ENCODE data around the gene USP43.
"Not testable (repeated sequence)": the region's sequence is repeated elsewhere in the genome, so short reads cannot be mapped to it uniquely, and the experiment has no call there.

The USP43 gene

GRCh38 chr17:9644910-9645751 lies at the start of gene USP43:
Gene USP43 (plus strand): TSS chr17:9645517. CDS start chr17:9645633, 116 bp downstream.
- no peak for TF ChIP-seq CTCF (conservative IDR thresholded peaks at IDR 0.05; ENCODE audit: low read length)
- H3K4me3 ChIP-seq (ENCODE audit: low read length) = peak within 1 kb of the TSS; percentile 60
- peak; percentile 12 for DNase-seq (ENCODE audit: low read depth)

GRCh38 chr17:9597638-9598037 lies 47.7 kb upstream of the USP43 start:
- H3K4me3 ChIP-seq (ENCODE audit: low read length); DNase-seq (ENCODE audit: low read depth): not testable (repeated sequence)

- no peak for DNase-seq (ENCODE audit: low read depth)
- H3K4me3 ChIP-seq (ENCODE audit: low read length) = no peak overlapping the region
- TF ChIP-seq CTCF (conservative IDR thresholded peaks at IDR 0.05; ENCODE audit: low read length) = no peak
Observed at GRCh38 chr17:9598661-9599060, 46.7 kb upstream of the USP43 start.

- H3K4me3 ChIP-seq (ENCODE audit: low read length); DNase-seq (ENCODE audit: low read depth): not testable (repeated sequence)
Observed at GRCh38 chr17:9604583-9604982, 40.7 kb upstream of the USP43 start.

GRCh38 chr17:9606453-9606852 lies 38.9 kb upstream of the USP43 start:
- TF ChIP-seq CTCF (conservative IDR thresholded peaks at IDR 0.05; ENCODE audit: low read length) = no peak
- DNase-seq (ENCODE audit: low read depth) = no peak
- no peak overlapping the region for H3K4me3 ChIP-seq (ENCODE audit: low read length)

- H3K4me3 ChIP-seq (ENCODE audit: low read length); DNase-seq (ENCODE audit: low read depth): not testable (repeated sequence)
Observed at GRCh38 chr17:9607058-9607457, 38.3 kb upstream of the USP43 start.

GRCh38 chr17:9611557-9611956 lies 33.8 kb upstream of the USP43 start:
- H3K4me3 ChIP-seq (ENCODE audit: low read length) = no peak overlapping the region
- no peak for DNase-seq (ENCODE audit: low read depth)
- TF ChIP-seq CTCF (conservative IDR thresholded peaks at IDR 0.05; ENCODE audit: low read length) = no peak

GRCh38 chr17:9612006-9612405 lies 33.3 kb upstream of the USP43 start:
- TF ChIP-seq CTCF (conservative IDR thresholded peaks at IDR 0.05; ENCODE audit: low read length) = no peak
- no peak overlapping the region for H3K4me3 ChIP-seq (ENCODE audit: low read length)
- DNase-seq (ENCODE audit: low read depth) = no peak

- no peak for TF ChIP-seq CTCF (conservative IDR thresholded peaks at IDR 0.05; ENCODE audit: low read length)
- H3K4me3 ChIP-seq (ENCODE audit: low read length) = no peak overlapping the region
- peak; percentile 3 for DNase-seq (ENCODE audit: low read depth)
Observed at GRCh38 chr17:9615486-9615885, 29.8 kb upstream of the USP43 start.

Data from AG10803 (cell line).